Endothelial cell of umbilical vein (primary cell): ENCODE measurements around the gene TMEM217. TPM values are rescaled to one million over a fixed set of nuclear protein-coding genes. Genes with fewer than 3 reads are reported as not detected.

ENCODE experiments used
- BruUV-seq: library from RNA; stranded (reverse); fragments of 400-500 nt; replicated peaks from 2 replicates; lab custom pipeline; 2021; lab: Mats Ljungman, UMichigan
- CTCF ChIA-PET: fragments of 300-600, 350-600 bp; sonication (Branson Sonifier 250); formaldehyde crosslinking; loops from one replicate; lab custom pipeline; 2021; ENCODE audit warnings: antibody characterized with exemption, inconsistent platforms; lab: Charles Lee
- POLR2A ChIA-PET: fragments of 300-600, 350-600 bp; sonication (Branson Sonifier 250); formaldehyde crosslinking; loops from one replicate; lab custom pipeline; 2021; ENCODE audit warnings: antibody characterized with exemption, inconsistent platforms; lab: Charles Lee
- DNase-seq: peaks from one replicate; pipeline ENCODE4 v3.0.0-alpha.2; 2011; ENCODE audit warnings: low read depth, low spot score
- FAIRE-seq: peaks from 2 replicates; lab custom pipeline; 2011; peaks lifted over from hg19 to GRCh38; lab: Jason Lieb, UNC
- H2AFZ ChIP-seq: 2 replicates; pipeline ENCODE4 v1.6.0; 2012; ENCODE audit warnings: low read depth, low read length, control low read depth, inconsistent platforms
- H3K27ac ChIP-seq: 2 replicates; pipeline ENCODE4 v1.5.1; 2011; ENCODE audit warnings: low read depth, mild to moderate bottlenecking, control low read depth, low read length, moderate library complexity; ENCODE audit not compliant: insufficient read depth
- H3K27me3 ChIP-seq, 2 experiments: 2 replicates each; pipeline versions ENCODE4 v1.6.0 to v1.6.1; 2011; ENCODE audit warnings: low read length in 2 of 2, mixed read lengths in 1 of 2; ENCODE audit not compliant: control insufficient read depth in 2 of 2, insufficient read depth in 2 of 2
- H3K36me3 ChIP-seq, 2 experiments: 2 replicates in 1 of 2; 3 replicates in 1 of 2; pipeline ENCODE4 v1.5.1; 2011; ENCODE audit warnings: low read length in 2 of 2, mild to moderate bottlenecking in 1 of 2, moderate library complexity in 1 of 2; ENCODE audit not compliant: control insufficient read depth in 2 of 2, insufficient read depth in 2 of 2; ENCODE audit errors: extremely low read depth in 1 of 2
- H3K4me1 ChIP-seq: 3 replicates; pipeline ENCODE4 v1.5.1; 2011; ENCODE audit warnings: mild to moderate bottlenecking, low read length; ENCODE audit not compliant: control insufficient read depth, insufficient read depth; ENCODE audit errors: extremely low read depth
- H3K4me2 ChIP-seq: 2 replicates; pipeline ENCODE4 v1.6.1; 2011; ENCODE audit warnings: low read length, control low read depth, mixed read lengths; ENCODE audit not compliant: insufficient read depth
- H3K4me3 ChIP-seq, 3 experiments: fragments of 200-600 bp in 1 of 3; sonication (generic), shearing (Covaris generic) in 1 of 3; replicated peaks in 1 of 3; 2 replicates each; pipeline ENCODE4 v1.5.1; 2011 to 2016; ENCODE audit warnings: control low read depth in 3 of 3, low read length in 3 of 3, mild to moderate bottlenecking in 2 of 3, inconsistent platforms in 1 of 3, low read depth in 1 of 3, moderate library complexity in 1 of 3; ENCODE audit not compliant: insufficient read depth in 1 of 3
- H3K79me2 ChIP-seq: 2 replicates; pipeline ENCODE4 v1.6.0; 2012; ENCODE audit warnings: low read length, inconsistent platforms; ENCODE audit not compliant: control insufficient read depth, insufficient read depth
- H3K9ac ChIP-seq: replicated peaks from 2 replicates; pipeline ENCODE3; 2011; ENCODE audit warnings: low read length, control low read depth; ENCODE audit not compliant: insufficient read depth; ENCODE audit errors: extremely low read depth
- H3K9me1 ChIP-seq: replicated peaks from 3 replicates; pipeline ENCODE4 v1.6.0; 2011; ENCODE audit warnings: mild to moderate bottlenecking, low read length; ENCODE audit not compliant: control insufficient read depth, insufficient read depth; ENCODE audit errors: extremely low read depth
- H3K9me3 ChIP-seq: replicated peaks from 2 replicates; pipeline ENCODE4 v1.5.1; 2012; ENCODE audit warnings: low read length, inconsistent platforms; ENCODE audit not compliant: control insufficient read depth, insufficient read depth
- H4K20me1 ChIP-seq: replicated peaks from 2 replicates; pipeline ENCODE3; 2011; ENCODE audit warnings: mild to moderate bottlenecking, low read length; ENCODE audit not compliant: control insufficient read depth, insufficient read depth; ENCODE audit errors: extremely low read depth
- CTCF ChIP-seq, 2 donors: IDR thresholded peaks; 1 replicate in 1 of 2; 2 replicates in 1 of 2; pipeline ENCODE4 v1.5.1; 2011; ENCODE audit warnings: low read length in 2 of 2, mild to moderate bottlenecking in 2 of 2, moderate library complexity in 2 of 2, control low read depth in 1 of 2, inconsistent platforms in 1 of 2, low read depth in 1 of 2; ENCODE audit not compliant: insufficient read depth in 1 of 2; ENCODE audit errors: extremely low read depth in 1 of 2
- EZH2 ChIP-seq: IDR thresholded peaks from 2 replicates; pipeline ENCODE4 v1.6.1; 2012; ENCODE audit warnings: borderline replicate concordance, low read depth, mild to moderate bottlenecking, moderate library complexity, low read length, inconsistent platforms; ENCODE audit not compliant: severe bottlenecking
- FOS ChIP-seq: IDR thresholded peaks from 2 replicates; pipeline ENCODE4 v1.6.1; 2011; ENCODE audit warnings: mild to moderate bottlenecking, low read length, moderate library complexity, borderline replicate concordance; ENCODE audit not compliant: insufficient read depth
- GATA2 ChIP-seq: IDR thresholded peaks from 2 replicates; pipeline ENCODE4 v1.7.0; 2011; ENCODE audit warnings: low read depth, mild to moderate bottlenecking, moderate library complexity, mixed read lengths, low read length; ENCODE audit not compliant: insufficient read length, insufficient read depth
- JUN ChIP-seq: IDR thresholded peaks from 2 replicates; pipeline ENCODE4 v1.6.1; 2011; ENCODE audit warnings: borderline replicate concordance, low read depth; ENCODE audit not compliant: insufficient read length, insufficient read depth
- MYC ChIP-seq: IDR thresholded peaks from one replicate; pipeline ENCODE4 v1.6.1; 2011; ENCODE audit warnings: mild to moderate bottlenecking, low read depth, low read length
- POLR2A ChIP-seq: IDR thresholded peaks from 2 replicates; pipeline ENCODE4 v1.6.1; 2012; ENCODE audit warnings: low read depth, mild to moderate bottlenecking, control low read depth, low read length
- POLR2AphosphoS5 ChIP-seq: IDR thresholded peaks from 2 replicates; pipeline ENCODE4 v1.6.1; 2012; ENCODE audit warnings: low read depth, mild to moderate bottlenecking, control low read depth, low read length, moderate library complexity; ENCODE audit not compliant: insufficient read depth
- dilution Hi-C: fragments of 300-500 bp; cut with MboI; formaldehyde crosslinking; loops from one replicate; pipeline ENCODE4 v1.15.0; 2019; ENCODE audit warnings: low sequenced_read_pairs; ENCODE audit not compliant: extremely low pct_ligation_motif_present
- intact Hi-C: fragments of 100-400 bp; cut with micrococcal nuclease; formaldehyde crosslinking; loops from one replicate; pipeline ENCODE4 v1.10.0; 2022
- polyA plus RNA-seq, 4 experiments: library from polyadenylated mRNA; depleted of rRNA in 3 of 4; stranded (reverse) in 3 of 4; unstranded in 1 of 4; fragments of >200 nt; gene quantifications; 2 replicates each; pipeline versions ENCODE4 v1.2.1 to v1.2.3, GENCODE V29; 2011 to 2012; ENCODE audit warnings: missing spikeins in 1 of 4
- total RNA-seq: library from RNA; stranded (reverse); gene quantifications from 2 replicates; pipeline ENCODE4 v1.2.3, GENCODE V29; 2021

TMEM217 gene
- total and polyA plus RNA-seq, 2 donors (not counting 3 experiments of a cell fraction or from before 2014, with no cell fraction given): 6.8 to 15.8 TPM

GRCh38 chr6:37180075-37180474 is 77.9 kb downstream of the TMEM217 start:
- ChIA-PET CTCF (interaction anchor here (1.7 to 3.5 kb wide), 3 partner anchors 8 to 162 kb away, joined by 4 to 19 read pairs (median 9); no protein-coding TSS in a partner anchor), POLR2A (no interaction called here)
- DNase-seq (no peak), FAIRE-seq (no peak)
- Histone ChIP-seq H3K27me3 (no peaks in the 10 kb centered on the region), H2AFZ (no peak overlapping the region), H3K9ac (no peak overlapping the region), H3K36me3 (peaks cover 0 to 2% of the 10 kb centered on the region in 2 experiments), H3K9me3 (no peaks in the 10 kb centered on the region), H3K79me2 (no peaks in the 10 kb centered on the region), H3K4me3 (no peak overlapping the region), H3K27ac (no peak overlapping the region), H4K20me1 (no peaks in the 10 kb centered on the region), H3K9me1 (no peaks in the 10 kb centered on the region), H3K4me2 (no peak overlapping the region), H3K4me1 (no peaks in the 10 kb centered on the region)
- intact Hi-C loops: no loop called here
- BruUV-seq: no TSS peak
- dilution Hi-C loops: no loop called here
- no peak for TF ChIP-seq EZH2
- no peak for TF ChIP-seq JUN
- no peak for TF ChIP-seq FOS
- TF ChIP-seq CTCF (IDR thresholded peaks at IDR 0.05; ENCODE audit: extremely low read depth in 1 of 2, insufficient read depth in 1 of 2, low read depth in 1 of 2, low read length in 2 of 2): no peak

DNA sequence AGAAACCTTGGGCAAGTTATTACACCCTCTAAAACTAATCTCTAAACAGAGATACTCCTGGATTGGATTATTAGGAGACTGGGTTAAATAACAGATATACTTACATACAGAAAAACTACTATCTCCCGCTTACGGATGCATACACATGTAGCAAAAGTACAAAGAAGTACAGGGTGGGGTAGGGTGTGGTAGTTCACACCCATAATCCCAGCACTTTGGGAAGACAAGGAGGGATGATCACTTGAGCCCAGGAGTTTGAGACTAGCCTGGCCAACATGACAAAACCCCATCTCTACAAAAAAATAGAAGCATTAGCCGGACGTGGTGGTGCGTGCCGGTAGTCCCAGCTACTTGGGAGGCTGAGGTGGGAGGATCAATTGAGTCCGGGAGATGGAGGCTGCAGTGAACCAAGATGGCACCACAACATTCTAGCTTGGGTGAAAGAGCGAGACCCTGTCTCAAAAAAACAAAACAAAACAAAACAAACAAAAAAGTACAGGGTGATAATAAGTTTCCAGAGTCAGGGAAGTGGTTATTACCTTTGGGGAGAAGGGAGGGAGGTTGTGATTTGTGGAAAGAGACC is 79.9 kb downstream of the TMEM217 start:
- H3K9me3 ChIP-seq: no peaks in the 10 kb centered on the region
- H3K4me2 ChIP-seq: no peak overlapping the region
- no TSS peak for BruUV-seq
- no peak overlapping the region for H2AFZ ChIP-seq
- intact Hi-C loops (no loop called here), dilution Hi-C loops (no loop called here)
- no peak for FAIRE-seq
- H3K79me2 ChIP-seq: no peaks in the 10 kb centered on the region
- ChIA-PET POLR2A (no interaction called here), CTCF (interaction anchor here (1.0 to 3.5 kb wide), 5 partner anchors 16 to 160 kb away, joined by 3 to 22 read pairs (median 8); no protein-coding TSS in a partner anchor)
- no peak overlapping the region for H3K4me3 ChIP-seq
- H3K36me3 ChIP-seq: peaks cover 4 to 13% of the 10 kb centered on the region in 2 experiments
- H3K9me1 ChIP-seq: no peaks in the 10 kb centered on the region
- no peak overlapping the region for H3K27ac ChIP-seq
- H4K20me1 ChIP-seq: no peaks in the 10 kb centered on the region
- no peaks in the 10 kb centered on the region for H3K4me1 ChIP-seq
- H3K27me3 ChIP-seq: no peaks in the 10 kb centered on the region
- DNase-seq: no peak
- H3K9ac ChIP-seq: no peak overlapping the region
- TF ChIP-seq POLR2AphosphoS5: no peak
- no peak for TF ChIP-seq MYC
- TF ChIP-seq POLR2A: no peak
- TF ChIP-seq GATA2: no peak
